T-helper 17 cell (primary cell): Measurements from ENCODE around the gene ZFYVE27. TPM values are rescaled to one million over a fixed set of nuclear protein-coding genes. Genes with fewer than 3 reads are reported as not detected.

Experiments
- ATAC-seq: fragments of 150-1000 bp; cut with Tn5 transposase; 2 replicates; pipeline ENCODE4 v1.10.0; 2021; ENCODE audit warnings: mild to moderate bottlenecking, moderate library complexity
- DNase-seq, 3 donors: peaks; one replicate each; pipeline versions ENCODE4 v3.0.0 to v3.0.0-alpha.2; 2020 to 2021
- H3K9me3 ChIP-seq: one replicate; pipeline ENCODE4 v1.7.0; 2013; ENCODE audit warnings: low read length, mild to moderate bottlenecking; ENCODE audit not compliant: control insufficient read depth, poor library complexity, severe bottlenecking
- H3K27ac Mint-ChIP-seq: one replicate; pipeline ENCODE4 v1.8.0; 2022; ENCODE audit warnings: mild to moderate bottlenecking, moderate library complexity, mixed read lengths
- H3K27me3 Mint-ChIP-seq: one replicate; pipeline ENCODE4 v1.8.0; 2022; ENCODE audit warnings: mixed read lengths
- H3K36me3 Mint-ChIP-seq: one replicate; pipeline ENCODE4 v1.8.0; 2022; ENCODE audit warnings: low read depth, mixed read lengths
- H3K4me1 Mint-ChIP-seq: one replicate; pipeline ENCODE4 v1.8.0; 2022; ENCODE audit warnings: mild to moderate bottlenecking, mixed read lengths
- H3K4me3 Mint-ChIP-seq: one replicate; pipeline ENCODE4 v1.8.0; 2022; ENCODE audit warnings: mild to moderate bottlenecking, moderate library complexity, mixed read lengths
- total RNA-seq, 4 donors: library from RNA in 2 of 4; stranded (reverse) in 2 of 4; gene quantifications; one replicate each; pipeline ENCODE4 v1.2.3 and lab custom pipeline; 2022 to 2026

ZFYVE27 gene
- total RNA-seq, 2 donors from 2014 or later, result 60.0 to 69.2 TPM

GRCh38 chr10:97774811-97775294 is 37.9 kb downstream of the ZFYVE27 start:
- DNase-seq, result no peak
- Mint-ChIP-seq H3K36me3 (peaks cover 3% of the 10 kb centered on the region), H3K4me1 (peaks cover 17% of the 10 kb centered on the region), H3K27ac (no peak overlapping the region), H3K4me3 (no peak overlapping the region), H3K27me3 (peaks cover 28% of the 10 kb centered on the region)
- no peaks in the 10 kb centered on the region for H3K9me3 ChIP-seq
- no peak for ATAC-seq

- DNase-seq (no peak), ATAC-seq (no peak)
- peaks cover 18% of the 10 kb centered on the region for H3K4me1 Mint-ChIP-seq
- H3K27ac Mint-ChIP-seq, result no peak overlapping the region
- peaks cover 2% of the 10 kb centered on the region for H3K36me3 Mint-ChIP-seq
- H3K27me3 Mint-ChIP-seq, result peaks cover 8% of the 10 kb centered on the region
- H3K9me3 ChIP-seq, result no peaks in the 10 kb centered on the region
- H3K4me3 Mint-ChIP-seq, result no peak overlapping the region
Measured at GRCh38 chr10:97777143-97777542, 40.2 kb downstream of the ZFYVE27 start.

GRCh38 chr10:97778452-97779302 is 41.7 kb downstream of the ZFYVE27 start:
- peaks cover 23% of the 10 kb centered on the region for H3K4me1 Mint-ChIP-seq
- H3K36me3 Mint-ChIP-seq, result no peaks in the 10 kb centered on the region
- no peak for DNase-seq
- no peak for ATAC-seq
- H3K9me3 ChIP-seq, result no peaks in the 10 kb centered on the region
- H3K27me3 Mint-ChIP-seq, result no peaks in the 10 kb centered on the region
- H3K4me3 Mint-ChIP-seq, result no peak overlapping the region
- no peak overlapping the region for H3K27ac Mint-ChIP-seq

- DNase-seq (no peak), ATAC-seq (no peak)
- Mint-ChIP-seq H3K27ac (no peak overlapping the region), H3K4me3 (no peak overlapping the region), H3K27me3 (no peaks in the 10 kb centered on the region), H3K4me1 (peaks cover 23% of the 10 kb centered on the region), H3K36me3 (no peaks in the 10 kb centered on the region)
- no peaks in the 10 kb centered on the region for H3K9me3 ChIP-seq
Measured at GRCh38 chr10:97779492-97779891, 42.6 kb downstream of the ZFYVE27 start.

DNA sequence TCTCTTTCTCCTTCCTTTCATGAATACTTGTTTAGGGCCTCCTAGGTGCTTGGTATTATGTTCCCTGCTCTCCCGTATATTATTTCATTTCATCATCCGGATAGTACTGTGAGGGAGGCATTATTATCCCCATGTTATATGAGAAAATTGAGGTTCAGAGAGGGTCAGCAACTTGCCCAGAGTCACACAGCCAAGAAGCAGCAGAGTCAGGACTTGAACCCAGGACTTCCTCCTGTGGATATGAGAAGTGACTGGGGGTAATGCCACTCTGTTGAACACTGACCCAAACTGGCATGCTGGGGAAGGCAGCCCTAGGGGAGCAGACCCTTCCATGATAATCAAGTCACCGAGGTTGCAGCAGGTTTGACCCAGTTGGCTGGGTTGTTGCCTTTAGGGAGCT is 43.0 kb downstream of the ZFYVE27 start:
- Mint-ChIP-seq H3K27ac (no peak overlapping the region), H3K36me3 (no peaks in the 10 kb centered on the region), H3K4me3 (no peak overlapping the region)

GRCh38 chr10:97780841-97781617 is 44.1 kb downstream of the ZFYVE27 start:
- DNase-seq, result no peak
- H3K36me3 Mint-ChIP-seq, result no peaks in the 10 kb centered on the region
- no peaks in the 10 kb centered on the region for H3K9me3 ChIP-seq
- H3K27me3 Mint-ChIP-seq, result no peaks in the 10 kb centered on the region
- peak overlapping the region; percentile 66 for H3K27ac Mint-ChIP-seq
- no peak for ATAC-seq
- H3K4me1 Mint-ChIP-seq, result peaks cover 23% of the 10 kb centered on the region
- peak overlapping the region; percentile 33 for H3K4me3 Mint-ChIP-seq

More for the DNA sequence above, 43.0 kb downstream of the ZFYVE27 start:
- no peaks in the 10 kb centered on the region for H3K9me3 ChIP-seq
- Mint-ChIP-seq H3K4me1 (peaks cover 23% of the 10 kb centered on the region), H3K27me3 (no peaks in the 10 kb centered on the region)
- ATAC-seq (no peak), DNase-seq (no peak)

DNA sequence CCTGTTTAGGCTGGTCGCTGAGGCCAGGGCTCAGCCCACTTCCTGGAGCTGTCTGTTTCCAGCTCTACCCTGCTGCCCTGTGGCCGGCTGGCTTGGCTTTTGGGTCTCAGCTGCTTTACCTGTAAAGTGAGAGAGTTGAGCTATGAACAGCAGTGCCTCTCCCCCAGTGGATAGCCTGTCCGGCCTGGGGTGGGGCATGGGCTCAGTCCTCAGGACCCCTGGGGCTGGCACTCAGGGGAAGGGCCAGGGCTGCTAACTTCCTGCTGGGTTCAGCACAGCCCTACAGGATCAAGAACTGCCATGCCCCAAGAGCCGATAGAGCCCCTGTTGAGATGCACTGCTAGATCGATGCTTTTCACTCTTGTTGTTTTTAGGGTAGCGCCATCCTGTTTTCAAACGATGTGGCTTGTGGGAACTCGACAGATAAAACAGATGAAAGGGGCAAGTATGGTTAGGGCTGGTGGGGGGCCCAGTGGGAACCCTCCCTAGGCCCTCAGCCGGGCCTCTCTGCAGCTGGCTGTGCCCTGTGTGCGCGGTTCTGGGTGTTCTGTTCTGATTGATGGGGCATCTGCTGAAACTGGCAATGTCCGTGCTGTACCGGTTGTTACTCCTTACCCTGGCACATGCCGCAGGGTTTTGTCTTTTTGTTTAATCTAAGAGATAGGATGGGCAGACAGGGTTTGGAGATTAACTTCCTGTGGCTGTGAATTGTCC is 44.8 kb downstream of the ZFYVE27 start:
- H3K4me3 Mint-ChIP-seq, result peak overlapping the region; percentile 58
- peak overlapping the region; percentile 72 for H3K27ac Mint-ChIP-seq
- DNase-seq (no peak), ATAC-seq (peak; percentile 70)
- no peaks in the 10 kb centered on the region for H3K36me3 Mint-ChIP-seq
- H3K27me3 Mint-ChIP-seq, result no peaks in the 10 kb centered on the region
- H3K4me1 Mint-ChIP-seq, result peaks cover 23% of the 10 kb centered on the region
- H3K9me3 ChIP-seq, result no peaks in the 10 kb centered on the region

DNA sequence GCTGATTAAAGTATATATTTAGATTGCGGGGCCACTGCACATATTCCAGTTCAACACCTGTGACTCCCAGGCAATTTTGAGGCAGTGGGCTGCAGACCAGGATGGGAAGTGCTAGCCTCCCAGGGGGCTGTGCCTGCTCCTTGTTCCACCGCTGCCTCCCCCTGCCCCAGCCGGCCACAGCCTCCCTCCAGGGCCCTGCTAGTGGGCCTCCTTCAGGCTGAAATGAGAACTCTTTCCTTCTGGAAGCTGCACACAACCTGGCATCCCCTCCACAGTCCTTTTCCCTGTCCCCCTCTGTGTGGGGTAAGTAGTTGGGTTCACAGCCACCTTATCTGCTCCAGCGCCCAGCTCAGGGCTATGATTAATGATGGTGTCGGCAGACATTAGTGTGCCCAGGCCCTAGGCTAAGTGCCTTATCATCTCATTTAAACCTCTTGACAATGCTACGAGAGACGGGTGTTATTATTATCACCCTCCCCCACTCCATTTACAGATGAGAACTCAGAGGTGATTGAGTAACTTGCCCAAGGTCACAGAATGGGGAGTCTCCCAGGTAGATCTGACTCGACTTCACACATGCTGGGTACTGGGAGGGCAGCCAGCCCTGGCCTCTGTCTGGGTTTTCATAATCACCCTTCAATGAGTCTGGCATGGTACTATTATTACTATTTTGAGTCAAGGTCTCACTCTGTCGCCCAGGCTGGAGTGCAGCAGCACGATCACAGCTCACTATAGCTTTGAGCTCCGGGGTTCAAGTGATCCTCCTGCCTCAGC is 45.7 kb downstream of the ZFYVE27 start:
- H3K27ac Mint-ChIP-seq, result peak overlapping the region; percentile 72
- ATAC-seq, result no peak
- no peaks in the 10 kb centered on the region for H3K36me3 Mint-ChIP-seq
- no peak for DNase-seq
- H3K27me3 Mint-ChIP-seq, result peaks cover 5% of the 10 kb centered on the region
- H3K4me3 Mint-ChIP-seq, result peak overlapping the region; percentile 58
- no peaks in the 10 kb centered on the region for H3K9me3 ChIP-seq
- peaks cover 23% of the 10 kb centered on the region for H3K4me1 Mint-ChIP-seq

DNA sequence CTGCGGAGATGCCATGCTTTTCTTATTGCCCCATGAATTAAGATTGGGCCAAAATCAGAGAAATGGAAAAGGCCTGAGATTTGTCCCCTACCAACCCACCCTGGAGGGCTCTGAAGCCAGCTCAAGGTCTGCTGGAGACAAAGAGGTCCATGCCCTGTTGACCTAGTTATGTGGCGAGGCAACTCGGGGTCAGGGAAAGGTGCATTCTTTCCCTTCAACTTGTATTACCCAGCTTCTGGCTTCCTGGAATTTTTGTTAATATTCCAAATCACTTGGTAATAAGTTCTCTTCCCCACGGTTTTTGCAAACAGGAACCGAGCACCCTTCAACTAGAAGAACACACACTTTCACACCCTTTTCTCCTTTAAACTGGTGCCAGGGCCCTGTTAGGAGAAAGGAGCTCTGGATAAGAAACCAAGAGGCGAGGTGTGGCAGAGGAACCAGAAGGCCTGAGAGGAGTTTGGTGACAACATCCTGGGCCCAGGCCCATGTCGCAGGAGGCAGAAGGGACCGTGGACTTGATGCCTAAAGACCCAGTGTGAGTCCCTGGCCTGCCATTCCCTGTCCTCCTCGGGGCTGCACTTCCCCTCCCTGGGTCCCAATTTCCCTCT is 47.4 kb downstream of the ZFYVE27 start:
- DNase-seq (no peak), ATAC-seq (no peak)
- no peak overlapping the region for H3K4me3 Mint-ChIP-seq
- H3K27me3 Mint-ChIP-seq, result peaks cover 7% of the 10 kb centered on the region
- H3K27ac Mint-ChIP-seq, result no peak overlapping the region
- no peaks in the 10 kb centered on the region for H3K9me3 ChIP-seq
- no peaks in the 10 kb centered on the region for H3K36me3 Mint-ChIP-seq
- H3K4me1 Mint-ChIP-seq, result peaks cover 18% of the 10 kb centered on the region

DNA sequence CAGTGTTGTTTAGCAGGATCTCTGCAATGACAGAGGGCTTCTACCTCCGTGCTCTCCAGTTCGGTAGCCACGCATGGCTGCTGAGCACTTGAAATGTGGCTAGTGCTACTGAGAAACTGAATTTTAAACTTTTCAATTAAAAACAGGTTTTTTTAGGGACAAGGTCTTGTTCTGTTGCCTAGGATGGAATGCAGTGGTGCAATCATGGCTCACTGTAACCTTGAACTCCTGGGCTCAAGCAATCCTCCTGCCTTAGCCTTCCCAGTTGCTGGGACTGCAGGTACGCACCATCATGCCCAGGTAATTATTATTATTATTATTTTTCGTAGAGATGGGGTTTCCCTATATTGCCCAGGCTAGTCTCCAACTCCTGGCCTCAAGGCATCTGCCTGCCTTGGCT is 48.3 kb downstream of the ZFYVE27 start:
- no peaks in the 10 kb centered on the region for H3K9me3 ChIP-seq
- H3K27ac Mint-ChIP-seq, result no peak overlapping the region
- no peak for DNase-seq

GRCh38 chr10:97785731-97786130 is 48.8 kb downstream of the ZFYVE27 start:
- DNase-seq (no peak), ATAC-seq (no peak)
- no peaks in the 10 kb centered on the region for H3K9me3 ChIP-seq
- no peaks in the 10 kb centered on the region for H3K36me3 Mint-ChIP-seq
- H3K4me1 Mint-ChIP-seq, result peaks cover 16% of the 10 kb centered on the region
- no peak overlapping the region for H3K27ac Mint-ChIP-seq
- peaks cover 7% of the 10 kb centered on the region for H3K27me3 Mint-ChIP-seq
- H3K4me3 Mint-ChIP-seq, result no peak overlapping the region

More for the DNA sequence above, 48.3 kb downstream of the ZFYVE27 start:
- H3K36me3 Mint-ChIP-seq, result no peaks in the 10 kb centered on the region
- no peak for ATAC-seq
- peaks cover 7% of the 10 kb centered on the region for H3K27me3 Mint-ChIP-seq
- H3K4me1 Mint-ChIP-seq, result peaks cover 17% of the 10 kb centered on the region
- H3K4me3 Mint-ChIP-seq, result no peak overlapping the region
